ENCODE data around the gene UVRAG.

GRCh38 chr11:75966537-75967287 is 151.7 kb downstream of the UVRAG start:
- no peak for TF ChIP-seq SUZ12 (IDR thresholded peaks at IDR 0.05; ENCODE audit: extremely low read depth, insufficient read depth, insufficient read length)
- TF ChIP-seq ZNF274 (IDR thresholded peaks at IDR 0.05; ENCODE audit: low read depth, low read length) = no peak
- TF ChIP-seq YY1 (IDR thresholded peaks at IDR 0.05; ENCODE audit: insufficient read depth, insufficient read length) = no peak
